CD4-positive, alpha-beta T cell treated with Interleukin-4 for 1 hour (primary cell): Measurements from ENCODE around the gene KCNK13.
"Not testable (repeated sequence)": the region's sequence is repeated elsewhere in the genome, so short reads cannot be mapped to it uniquely, and the experiment has no call there.

Source experiments
- DNase-seq, 2 donors: peaks; one replicate each; pipeline ENCODE4 v3.0.0-alpha.2; 2020 to 2022

Gene KCNK13

DNA sequence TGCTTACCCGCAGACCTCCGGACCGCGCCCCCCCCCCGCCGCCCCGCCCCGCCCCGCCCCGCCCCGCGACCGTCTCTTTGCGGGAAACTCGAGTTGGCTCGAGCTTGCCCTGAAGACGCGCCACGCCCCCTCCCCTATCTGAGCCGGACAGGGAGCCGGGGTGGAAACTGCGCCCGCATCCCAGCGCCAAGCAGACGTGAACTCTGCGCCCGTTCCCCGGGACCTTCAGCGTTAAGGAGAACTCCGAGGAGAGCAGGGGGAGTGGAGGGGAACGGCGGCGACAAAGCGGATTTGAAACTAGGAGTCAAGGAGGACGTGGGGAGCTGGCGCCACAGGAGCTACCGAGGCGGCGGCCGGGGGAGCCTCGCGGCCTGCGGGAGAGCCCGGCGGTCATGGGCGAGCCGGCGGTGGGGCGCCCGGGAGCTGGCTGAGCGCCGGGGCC, at the start of gene KCNK13:
KCNK13 (plus strand) TSS at position 310 of the 442 bp plus-strand sequence. CDS start 212 bp downstream, outside the sequence.
- DNase-seq, result peak in 1 of 2 donors; percentile 18

DNA sequence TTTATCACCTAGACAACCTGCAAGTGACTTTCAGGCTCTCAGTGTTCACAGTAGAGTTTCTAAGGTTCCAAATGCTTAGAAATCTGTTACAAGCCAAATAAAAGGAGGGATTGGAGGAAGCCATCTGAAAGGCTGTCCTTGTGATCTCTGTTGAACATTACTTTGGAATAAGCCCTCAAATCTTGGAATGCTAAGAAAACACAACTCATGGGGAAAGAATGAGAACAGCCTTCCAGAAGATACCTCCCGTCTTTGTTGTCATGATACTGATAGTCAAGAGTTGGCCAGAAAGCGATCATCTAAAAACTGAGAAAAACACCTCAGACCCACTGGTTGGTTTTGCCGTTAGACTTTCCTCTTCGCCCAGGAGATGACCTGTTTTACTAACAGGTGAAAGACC, 44.4 kb upstream of the KCNK13 start:
- no peak for DNase-seq

DNA sequence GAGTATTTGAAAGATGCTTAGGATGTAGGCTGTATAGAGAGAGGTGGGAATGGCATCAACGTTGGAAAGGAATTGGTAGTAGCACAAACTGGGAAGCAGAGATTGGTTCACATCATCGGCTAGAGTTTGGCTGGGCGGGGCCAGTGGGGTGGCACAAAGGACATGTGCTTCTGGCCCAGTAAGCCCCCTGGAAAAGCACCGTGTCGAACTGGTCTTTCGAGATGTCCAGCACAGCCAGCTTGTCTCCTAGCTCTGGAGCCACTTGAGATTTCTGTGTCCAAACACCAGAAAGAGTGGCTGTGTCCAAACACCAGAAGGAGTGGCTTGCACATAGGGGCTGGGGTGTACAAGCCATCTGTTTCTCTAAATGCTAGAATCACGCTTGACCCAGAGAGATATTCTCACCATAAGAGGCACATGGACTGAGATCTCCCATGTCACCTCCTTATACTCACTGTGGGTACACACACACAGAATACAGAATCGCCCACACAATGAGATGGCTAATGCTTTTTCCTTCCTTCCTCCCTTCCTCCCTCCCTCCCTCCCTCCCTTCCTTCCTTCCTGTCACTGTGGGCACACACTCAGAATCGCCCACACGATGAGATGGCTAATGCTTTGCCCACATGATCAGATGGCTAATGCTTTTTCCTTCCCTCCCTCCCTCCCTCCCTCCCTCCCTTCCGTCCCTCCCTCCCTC, 41.8 kb upstream of the KCNK13 start:
- DNase-seq, result no peak

DNA sequence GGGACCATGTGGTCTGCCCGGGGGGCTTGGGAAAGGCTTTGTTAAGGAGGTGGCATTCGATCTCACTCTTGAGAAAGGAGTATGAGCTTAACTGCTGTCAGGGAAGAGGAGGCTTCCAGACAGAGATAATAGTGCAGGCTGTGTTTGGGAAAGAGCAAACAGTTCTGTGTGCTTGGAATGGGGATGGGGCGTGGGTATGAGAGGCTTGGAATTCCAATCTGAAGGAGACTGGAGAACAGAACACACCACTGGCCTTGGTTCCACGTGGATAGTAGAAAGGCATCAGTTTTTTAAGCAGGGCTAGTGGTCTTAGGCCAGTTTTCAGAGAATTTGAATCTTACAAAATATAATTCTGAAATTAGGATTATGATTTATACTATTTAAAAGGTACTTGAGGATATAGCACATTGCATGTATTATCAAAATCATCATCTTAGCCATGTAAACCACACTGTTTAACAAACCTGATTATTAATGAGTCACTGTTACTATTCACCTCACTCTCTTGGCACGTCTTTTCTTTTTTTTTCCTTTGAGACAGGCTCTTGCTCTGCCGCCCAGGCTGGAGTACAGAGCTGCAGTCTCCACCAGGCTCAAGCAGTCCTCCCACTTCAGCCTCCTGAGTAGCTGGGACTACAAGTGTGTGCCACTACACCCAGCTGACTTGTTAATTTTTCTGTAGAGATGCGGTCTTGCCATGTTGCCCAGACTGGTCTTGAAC, 38.5 kb upstream of the KCNK13 start:
- DNase-seq, result no peak

DNA sequence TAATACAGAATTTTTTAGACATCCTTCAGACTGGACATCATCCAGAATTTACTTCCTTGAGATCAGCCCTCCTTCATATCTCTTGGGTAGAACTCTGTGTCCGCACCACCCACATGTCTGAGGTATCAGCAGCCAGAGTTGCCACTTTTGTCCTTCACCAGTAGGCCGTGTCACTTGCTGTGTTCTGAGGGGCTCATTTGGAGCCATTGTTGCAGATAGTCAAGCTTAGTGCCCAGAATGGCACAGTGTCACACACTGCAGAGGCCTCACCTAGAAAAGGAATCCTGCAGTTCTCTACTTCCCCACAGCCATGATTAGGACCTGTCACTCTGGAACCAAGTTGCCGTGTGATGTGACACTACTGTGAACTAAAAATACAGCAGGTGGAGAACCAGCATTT, 36.9 kb upstream of the KCNK13 start:
- no peak for DNase-seq

DNA sequence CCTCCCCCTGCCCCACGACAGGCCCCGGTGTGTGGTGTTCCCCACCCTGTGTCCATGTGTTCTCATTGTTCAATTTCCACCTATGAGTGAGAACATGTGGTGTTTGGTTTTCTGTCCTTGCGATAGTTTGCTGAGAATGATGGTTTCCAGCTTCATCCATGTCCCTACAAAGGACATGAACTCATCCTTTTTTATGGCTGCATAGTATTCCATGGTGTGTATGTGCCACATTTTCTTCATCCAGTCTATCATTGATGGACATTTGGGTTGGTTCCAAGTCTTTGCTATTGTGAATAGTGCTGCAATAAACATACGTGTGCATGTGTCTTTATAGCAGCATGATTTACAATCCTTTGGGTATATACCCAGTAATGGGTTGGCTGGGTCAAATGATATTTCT, 35.2 kb upstream of the KCNK13 start:
- DNase-seq, result not testable (repeated sequence)

DNA sequence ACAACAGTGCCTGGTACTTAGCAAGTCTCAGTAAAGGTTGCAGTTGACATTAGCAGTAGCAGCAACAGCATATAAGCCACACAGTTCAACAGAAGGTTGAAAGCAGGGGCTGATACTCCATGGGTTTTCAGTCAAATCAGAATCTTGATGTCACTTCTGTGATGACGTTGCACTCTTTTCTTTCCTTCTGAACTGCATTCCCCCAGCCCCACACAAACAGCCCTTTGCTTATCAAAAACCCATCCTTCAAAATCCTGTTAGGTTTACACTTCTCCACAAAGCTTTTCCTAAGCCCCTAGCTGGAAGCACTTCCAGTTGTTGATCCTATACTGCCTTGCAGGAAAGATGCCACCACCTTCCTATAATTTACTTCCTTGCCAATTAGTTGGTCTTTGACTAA, 34.0 kb upstream of the KCNK13 start:
- no peak for DNase-seq

DNA sequence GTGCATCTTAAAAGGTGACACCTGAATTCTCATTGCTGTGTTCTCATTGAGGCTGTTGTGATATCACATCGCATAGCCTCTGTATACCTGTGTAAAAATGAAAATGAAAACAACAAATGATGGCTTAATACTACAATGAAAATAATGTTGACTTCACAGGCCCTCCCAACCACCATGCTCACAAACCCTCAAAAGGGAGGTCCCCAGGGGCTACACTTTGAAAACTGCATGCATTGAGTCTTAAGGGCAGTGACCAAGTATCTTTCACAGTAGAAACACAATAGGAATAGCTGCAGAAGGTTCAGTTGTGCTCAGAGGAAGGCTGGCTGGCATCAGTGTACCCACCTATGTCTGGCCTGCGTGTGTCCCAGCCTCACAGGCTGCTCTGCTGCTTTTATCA, 27.6 kb upstream of the KCNK13 start:
- no peak for DNase-seq

DNA sequence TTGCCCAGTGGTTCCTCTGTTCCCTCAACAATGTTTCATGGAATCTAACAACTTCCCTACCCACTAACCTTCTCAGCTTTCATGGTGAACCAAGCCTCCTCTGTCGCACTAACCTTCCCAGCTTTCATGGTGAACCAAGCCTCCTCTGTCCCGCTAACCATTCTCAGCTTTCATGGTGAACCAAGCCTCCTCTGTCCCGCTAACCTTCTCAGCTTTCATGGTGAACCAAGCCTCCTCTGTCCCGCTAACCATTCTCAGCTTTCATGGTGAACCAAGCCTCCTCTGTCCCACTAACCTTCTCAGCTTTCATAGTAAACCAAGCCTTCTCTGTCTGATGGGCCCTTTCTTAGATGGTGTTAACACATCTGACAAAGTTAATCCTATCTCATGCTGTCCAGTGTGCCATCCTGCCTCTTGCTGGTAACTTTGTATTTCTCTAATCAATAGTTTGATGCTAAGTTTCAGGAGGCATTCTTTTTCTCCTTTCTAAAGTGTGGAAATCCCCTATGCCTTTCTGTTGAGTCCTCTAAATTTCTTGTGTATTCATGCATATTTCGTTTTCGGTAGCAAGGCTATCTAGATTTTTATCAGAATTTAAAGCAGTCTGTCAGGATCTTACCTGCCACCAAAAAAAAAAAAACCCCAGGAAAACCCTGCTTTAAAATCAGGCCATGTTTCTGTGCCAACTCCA, 26.8 kb upstream of the KCNK13 start:
- no peak for DNase-seq

DNA sequence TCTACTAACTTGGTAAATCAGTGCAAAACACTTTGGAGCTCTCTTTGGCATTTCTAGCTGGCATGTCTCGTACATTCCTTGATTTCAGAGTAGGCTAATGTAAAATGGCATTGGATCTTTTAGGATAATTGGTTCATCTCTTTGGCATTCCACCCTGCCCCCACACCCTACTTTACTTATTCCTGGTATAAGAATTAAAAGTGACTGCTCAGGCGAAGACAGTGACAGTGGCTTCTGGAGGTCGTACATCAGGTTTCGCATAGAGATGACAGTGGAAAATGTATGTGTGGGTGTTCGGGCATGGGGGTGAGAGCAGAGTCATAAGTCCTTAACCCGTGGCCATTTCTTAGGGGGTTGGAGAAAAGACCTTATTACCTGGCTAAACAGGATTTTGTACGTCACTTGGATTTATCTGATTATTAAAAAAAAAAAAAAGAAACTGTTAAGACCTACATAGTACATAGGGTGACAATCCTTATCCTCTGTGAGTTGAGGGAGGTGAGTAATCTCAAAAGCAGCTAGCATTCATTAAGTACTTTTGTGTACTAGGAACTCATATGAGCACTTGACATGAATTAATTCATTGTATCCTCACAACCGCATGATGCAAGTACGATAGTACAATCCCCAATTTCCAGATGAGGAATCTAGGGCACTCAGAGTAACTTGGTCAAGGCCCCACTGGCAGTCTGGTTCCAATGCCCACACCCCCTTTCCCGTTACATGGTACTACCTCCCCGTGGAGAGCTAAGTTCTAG, 22.4 kb upstream of the KCNK13 start:
- DNase-seq, result no peak

DNA sequence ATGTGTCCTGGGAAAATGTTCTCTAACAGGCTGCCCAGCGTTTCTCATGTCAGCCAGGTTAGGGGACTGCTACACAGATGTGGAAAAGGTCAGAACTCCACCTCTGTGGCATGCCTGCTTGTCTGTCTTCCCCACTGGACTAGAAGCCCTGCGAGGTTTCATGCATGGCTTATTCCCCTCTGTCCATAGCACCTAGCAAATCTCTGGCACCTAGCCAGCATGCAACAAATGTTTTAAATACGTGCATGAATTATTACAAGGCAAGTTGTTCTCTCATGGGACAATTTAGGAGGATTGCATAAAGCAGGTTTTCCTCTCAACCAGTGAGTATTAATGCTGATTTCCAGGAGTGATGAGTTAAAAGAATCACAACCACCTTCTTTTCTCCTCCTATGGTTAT, 21.4 kb upstream of the KCNK13 start:
- no peak for DNase-seq

DNA sequence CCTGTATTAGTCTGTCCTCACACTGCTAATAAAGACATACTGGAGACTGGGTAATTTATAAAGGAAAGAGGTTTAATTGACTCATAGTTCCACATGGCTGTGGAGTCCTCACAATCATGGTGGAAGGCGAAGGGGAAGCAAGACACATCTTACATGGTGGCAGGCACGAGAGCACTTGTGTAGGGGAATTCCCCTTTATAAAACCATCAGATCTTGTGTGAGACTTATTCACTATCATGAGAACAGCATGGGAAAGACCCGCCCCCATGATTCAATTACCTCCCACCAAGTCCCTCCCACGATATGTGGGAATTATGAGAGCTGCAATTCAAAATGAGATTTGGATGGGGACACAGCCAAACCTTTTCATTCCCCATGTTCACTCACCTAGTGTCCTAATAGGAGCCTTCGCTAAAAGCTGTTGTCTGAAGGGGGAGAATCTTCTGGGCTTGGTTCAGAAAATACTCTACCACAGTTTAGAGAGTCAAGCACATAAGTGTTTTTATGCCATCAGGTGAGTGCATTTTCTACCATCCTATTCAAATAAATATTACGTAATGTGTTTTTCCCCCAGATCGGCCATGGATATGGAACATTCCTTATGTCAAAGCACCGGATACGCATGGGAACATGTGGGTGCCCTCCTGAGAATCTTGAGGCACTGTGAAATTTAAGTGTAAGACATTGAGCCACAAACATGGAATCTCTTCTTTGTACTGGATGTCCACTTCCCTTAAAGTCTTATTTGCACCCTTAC, 19.1 kb upstream of the KCNK13 start:
- DNase-seq, result no peak

DNA sequence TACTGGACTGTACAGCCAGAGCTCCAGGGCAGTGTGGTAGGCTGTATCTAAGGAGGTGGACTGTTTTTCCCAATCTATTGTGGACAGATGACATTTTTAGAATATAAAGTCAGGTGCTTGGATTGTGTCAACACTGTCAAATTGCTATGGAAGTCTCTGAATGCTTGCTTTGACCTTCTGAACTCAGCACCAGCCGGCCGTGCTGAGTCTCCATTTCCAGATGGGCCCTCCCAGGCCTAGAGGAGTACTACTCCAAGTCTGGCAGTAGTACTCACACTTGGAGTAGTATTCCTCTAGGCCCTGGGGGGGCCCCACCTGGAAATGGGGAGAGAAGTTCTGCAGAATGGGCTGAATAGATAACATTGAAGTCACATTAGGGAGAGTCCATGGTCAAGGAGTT, 16.2 kb upstream of the KCNK13 start:
- no peak for DNase-seq

DNA sequence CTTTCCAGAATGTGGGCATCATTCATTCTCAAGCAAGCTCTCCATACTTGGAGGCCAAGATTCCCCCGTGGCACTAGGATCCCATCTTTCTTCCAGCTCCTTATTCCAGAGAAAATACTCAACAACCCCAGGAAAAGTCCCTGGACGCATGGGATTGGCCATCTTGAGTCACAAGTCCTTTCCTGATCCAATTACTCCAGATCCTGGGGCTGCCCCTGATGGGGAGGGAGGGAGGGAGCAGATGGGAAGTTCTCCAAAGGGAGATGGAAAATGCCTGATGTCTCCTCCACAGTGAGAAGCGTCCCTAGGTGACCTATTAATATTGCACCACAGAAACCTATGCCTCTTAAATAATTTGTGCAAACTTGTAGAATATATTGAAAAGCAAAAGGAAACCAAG, 12.4 kb upstream of the KCNK13 start:
- DNase-seq, result no peak

DNA sequence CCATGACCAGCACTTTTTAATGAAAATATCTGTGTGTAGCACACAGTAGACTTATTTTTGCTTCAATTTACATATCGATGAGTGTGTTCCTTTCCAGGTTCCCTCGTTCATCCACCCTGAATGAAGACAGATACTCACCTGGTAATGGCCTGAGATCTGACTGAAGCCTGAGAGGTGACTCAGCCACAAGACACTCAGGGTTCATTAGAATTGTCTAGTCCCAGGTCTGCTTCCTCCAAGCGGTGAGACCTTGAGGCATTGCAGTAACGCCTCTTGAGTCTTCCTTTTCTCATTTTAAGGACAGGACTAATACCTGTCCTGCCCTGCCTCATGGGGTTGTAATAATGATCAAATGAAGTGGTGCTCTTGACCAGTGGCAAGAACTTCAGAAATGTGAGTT, 11.5 kb upstream of the KCNK13 start:
- no peak for DNase-seq

DNA sequence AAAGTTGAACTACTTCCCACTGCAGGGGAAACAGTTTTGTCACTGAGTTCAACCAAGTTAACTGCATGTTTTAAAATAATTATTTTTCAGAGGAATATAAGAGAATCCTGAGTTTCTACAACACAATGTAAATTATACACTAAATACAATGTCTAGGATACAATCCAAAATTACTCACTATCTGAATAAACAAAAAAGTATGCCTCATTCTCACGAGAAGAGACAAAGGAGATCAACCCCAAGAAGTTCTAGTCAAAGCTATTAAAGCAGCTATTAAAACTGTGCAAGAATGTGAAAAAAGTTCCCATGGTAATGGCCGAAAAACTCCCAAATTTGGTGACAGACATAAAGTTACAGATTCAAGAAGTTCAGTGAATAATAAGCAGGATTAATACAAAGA, 8.8 kb upstream of the KCNK13 start:
- no peak for DNase-seq

DNA sequence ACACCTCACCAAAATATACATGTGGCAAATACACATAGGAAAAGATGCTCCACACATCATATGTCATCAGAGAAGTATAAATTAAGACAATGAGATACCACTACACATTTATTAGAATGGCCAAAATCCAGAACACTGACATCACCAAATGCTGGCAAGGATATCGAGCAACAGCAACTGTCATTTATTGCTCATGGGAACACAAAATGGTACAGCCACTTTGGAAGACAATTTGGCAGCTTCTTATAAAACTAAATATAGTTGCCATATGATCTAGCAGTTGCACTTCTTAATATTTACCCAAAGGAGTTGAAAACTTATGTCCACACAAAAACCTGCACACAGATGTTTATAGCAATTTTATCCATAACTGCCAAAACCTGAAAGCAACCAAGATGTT, 7.0 kb upstream of the KCNK13 start:
- DNase-seq, result no peak

DNA sequence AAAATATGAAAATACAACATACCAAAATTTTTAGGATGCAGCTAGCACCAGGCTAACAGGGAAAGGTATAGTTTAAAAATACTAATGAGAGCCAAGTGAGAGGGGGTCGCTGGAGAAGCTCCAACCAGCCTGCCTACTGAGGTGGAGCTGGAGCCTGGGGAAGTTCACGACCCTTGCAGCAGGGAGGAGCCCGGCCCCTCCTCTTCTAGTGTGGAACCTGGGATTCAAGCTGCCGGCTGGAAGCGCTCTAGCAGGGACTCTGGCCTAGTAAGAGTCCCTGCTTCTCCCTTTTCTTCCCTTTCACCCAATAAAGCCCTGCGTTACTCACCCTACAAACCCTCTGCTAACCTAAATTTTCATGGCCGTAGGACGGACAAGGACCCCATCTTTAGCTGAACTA, 5.0 kb upstream of the KCNK13 start:
- no peak for DNase-seq

DNA sequence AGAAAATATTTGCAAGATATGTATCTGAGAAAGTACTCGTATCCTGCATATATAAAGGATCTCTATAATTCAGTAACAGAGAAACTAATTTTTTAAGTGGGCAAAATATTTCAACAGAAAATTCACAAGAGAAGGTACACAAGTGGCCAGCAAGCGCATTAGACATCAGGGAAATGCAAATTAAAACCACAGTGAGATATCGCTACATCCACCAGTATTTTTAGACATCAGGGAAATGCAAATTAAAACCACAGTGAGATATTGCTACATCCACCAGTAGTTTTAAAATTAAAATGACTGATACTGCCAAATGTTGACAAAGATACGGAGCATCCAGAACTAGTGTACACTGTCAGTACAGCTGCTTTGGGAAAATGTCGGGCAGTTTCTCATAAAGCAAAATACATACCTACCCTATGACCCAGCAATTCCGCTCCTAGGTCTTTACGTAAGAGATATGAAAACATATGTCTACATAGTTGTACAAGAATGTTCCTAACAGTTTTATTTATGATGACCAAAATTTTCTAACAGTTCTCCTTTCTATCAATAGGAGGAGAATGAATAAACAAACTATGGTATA, 2.8 kb upstream of the KCNK13 start:
- DNase-seq, result no peak

DNA sequence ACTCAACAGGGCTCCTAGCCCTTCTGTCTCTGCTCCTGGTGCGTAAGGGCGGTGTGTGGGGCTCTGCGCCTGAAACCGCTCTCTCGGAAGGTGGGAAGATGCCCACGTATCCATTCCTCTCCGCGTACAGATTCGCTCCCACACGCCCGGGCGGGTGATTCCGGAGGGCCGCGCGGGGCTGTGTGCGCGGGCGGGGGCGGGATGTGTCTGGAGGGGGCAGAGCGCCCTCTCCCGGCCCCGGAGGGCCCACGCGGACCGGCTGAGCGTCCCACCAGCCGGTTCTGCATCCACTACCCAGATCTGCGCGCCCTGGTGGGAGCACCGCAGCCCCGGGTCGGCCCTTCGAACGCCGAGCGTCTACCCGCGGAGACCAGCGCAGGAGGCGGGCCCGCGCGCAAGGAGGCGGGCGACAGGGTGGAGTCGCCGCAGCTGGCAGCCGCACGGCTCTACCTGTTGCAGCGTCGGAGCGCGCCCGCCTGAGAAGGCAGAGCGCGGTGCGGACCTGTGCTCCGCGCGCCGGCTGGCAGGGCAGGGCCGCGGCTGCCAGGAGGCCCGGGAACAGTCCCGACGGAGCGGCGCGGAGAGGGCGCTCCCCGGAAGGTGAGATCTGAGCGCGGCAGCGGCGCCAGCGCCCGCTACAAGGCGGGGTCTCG, 1.4 kb upstream of the KCNK13 start:
- peak; percentile 19 to 25 for DNase-seq

DNA sequence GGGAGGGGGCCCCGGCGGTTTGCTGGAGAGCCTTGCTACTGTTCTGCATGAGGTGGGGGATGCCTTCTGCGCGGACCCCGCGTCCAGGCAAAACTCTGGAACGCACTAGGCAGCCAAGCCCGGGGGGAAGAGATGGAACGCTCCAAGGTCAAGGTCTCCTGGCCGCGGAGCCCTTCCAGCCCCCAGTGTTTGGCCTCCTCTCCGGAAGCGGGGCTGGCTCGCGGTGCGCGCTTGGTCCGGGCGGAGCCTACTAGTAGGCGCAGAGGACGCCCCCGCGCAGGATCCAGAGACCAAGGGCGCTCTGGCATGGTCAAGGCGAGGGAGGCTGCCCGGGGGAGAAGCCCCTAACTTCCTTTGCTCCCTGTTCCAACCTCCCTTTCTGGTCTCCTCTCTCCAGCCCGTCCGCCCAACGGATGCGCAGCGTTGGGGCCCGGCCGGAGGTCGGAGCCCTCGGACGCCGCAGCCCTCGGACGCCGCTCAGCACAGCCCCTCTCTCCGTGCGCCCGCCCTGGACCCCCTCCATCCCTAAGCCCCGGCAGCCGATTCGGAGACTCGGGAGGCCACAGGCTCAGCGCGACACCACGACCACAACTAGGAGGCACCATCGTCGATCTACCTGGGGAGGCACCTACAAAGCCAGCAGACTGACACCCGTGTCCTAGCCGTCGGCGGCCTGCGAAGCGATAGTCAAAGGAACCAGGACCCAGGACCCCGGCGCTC, 669 bp upstream of the KCNK13 start:
- no peak for DNase-seq
